Measurements from ENCODE around the gene PARP15. TPM values are rescaled to one million over a fixed set of nuclear protein-coding genes. Genes with fewer than 3 reads are reported as not detected.

PARP15 gene
- total and polyA plus RNA-seq, 2 experiments from 2014 or later, result 0.58 to 0.63 TPM

- no peak overlapping the region for H2AFZ ChIP-seq
- no peaks in the 10 kb centered on the region for H3K27me3 ChIP-seq
- DNase-seq (ENCODE audit: low spot score), result no peak
- no peaks in the 10 kb centered on the region for H3K79me2 ChIP-seq
- no peaks in the 10 kb centered on the region for H3K9me2 ChIP-seq (replicated peaks; ENCODE audit: insufficient read depth)
- no peaks in the 10 kb centered on the region for H4K20me1 ChIP-seq (ENCODE audit: insufficient read depth, poor library complexity, severe bottlenecking)
- H3K4me1 ChIP-seq (ENCODE audit: insufficient read depth), result no peaks in the 10 kb centered on the region
- no peak overlapping the region for H3K27ac ChIP-seq
- no peaks in the 10 kb centered on the region for H3K9me3 ChIP-seq (ENCODE audit: low read depth)
- WGBS (ENCODE audit: low lambda C conversion rate, missing lambda C conversion rate), result 90% methylated on average over 1 of the region's 1 CpG
- no peak overlapping the region for H3K4me3 ChIP-seq
- no peak overlapping the region for H3K4me2 ChIP-seq
- no peaks in the 10 kb centered on the region for H3K36me3 ChIP-seq (replicated peaks; ENCODE audit: insufficient read depth, low read depth)
- TF ChIP-seq EZH2 (IDR thresholded peaks at IDR 0.05; ENCODE audit: borderline replicate concordance), result no peak
- TF ChIP-seq CTCF (IDR thresholded peaks at IDR 0.05; ENCODE audit: poor library complexity), result no peak
- TF ChIP-seq EZH2phosphoT487 (IDR thresholded peaks at IDR 0.05; ENCODE audit: low read depth, severe bottlenecking, unreplicated experiment), result no peak
Measured at GRCh38 chr3:122608916-122609315, 31.5 kb downstream of the PARP15 start.

GRCh38 chr3:122609798-122610559, 32.5 kb downstream of the PARP15 start:
- DNase-seq (ENCODE audit: low spot score), result no peak
- Histone ChIP-seq H3K36me3 (replicated peaks; ENCODE audit: insufficient read depth, low read depth) (no peaks in the 10 kb centered on the region), H4K20me1 (ENCODE audit: insufficient read depth, poor library complexity, severe bottlenecking) (no peaks in the 10 kb centered on the region), H3K79me2 (no peaks in the 10 kb centered on the region), H3K27ac (peak overlapping the region; percentile 33), H3K27me3 (no peaks in the 10 kb centered on the region), H3K9me2 (replicated peaks; ENCODE audit: insufficient read depth) (no peaks in the 10 kb centered on the region), H3K4me2 (no peak overlapping the region), H3K9me3 (ENCODE audit: low read depth) (no peaks in the 10 kb centered on the region), H3K4me3 (no peak overlapping the region), H3K4me1 (ENCODE audit: insufficient read depth) (no peaks in the 10 kb centered on the region), H2AFZ (no peak overlapping the region)
- WGBS (ENCODE audit: low lambda C conversion rate, missing lambda C conversion rate), result 88% methylated on average over 7 of the region's 7 CpGs
- TF ChIP-seq CTCF (IDR thresholded peaks at IDR 0.05; ENCODE audit: poor library complexity) (no peak), EZH2phosphoT487 (IDR thresholded peaks at IDR 0.05; ENCODE audit: low read depth, severe bottlenecking, unreplicated experiment) (no peak), EZH2 (IDR thresholded peaks at IDR 0.05; ENCODE audit: borderline replicate concordance) (no peak)

GRCh38 chr3:122612696-122613095, 35.2 kb downstream of the PARP15 start:
- WGBS (ENCODE audit: low lambda C conversion rate, missing lambda C conversion rate), result 95% methylated on average over 5 of the region's 5 CpGs
- H3K9me2 ChIP-seq (replicated peaks; ENCODE audit: insufficient read depth), result no peaks in the 10 kb centered on the region
- no peak overlapping the region for H3K4me2 ChIP-seq
- TF ChIP-seq EZH2phosphoT487 (IDR thresholded peaks at IDR 0.05; ENCODE audit: low read depth, severe bottlenecking, unreplicated experiment) (no peak), CTCF (IDR thresholded peaks at IDR 0.05; ENCODE audit: poor library complexity) (no peak), EZH2 (IDR thresholded peaks at IDR 0.05; ENCODE audit: borderline replicate concordance) (no peak)
- no peaks in the 10 kb centered on the region for H3K36me3 ChIP-seq (replicated peaks; ENCODE audit: insufficient read depth, low read depth)
- no peaks in the 10 kb centered on the region for H3K27me3 ChIP-seq
- H3K27ac ChIP-seq, result no peak overlapping the region
- no peak overlapping the region for H2AFZ ChIP-seq
- no peaks in the 10 kb centered on the region for H3K9me3 ChIP-seq (ENCODE audit: low read depth)
- H3K4me3 ChIP-seq, result no peak overlapping the region
- H3K79me2 ChIP-seq, result no peaks in the 10 kb centered on the region
- no peaks in the 10 kb centered on the region for H3K4me1 ChIP-seq (ENCODE audit: insufficient read depth)
- no peak for DNase-seq (ENCODE audit: low spot score)
- no peaks in the 10 kb centered on the region for H4K20me1 ChIP-seq (ENCODE audit: insufficient read depth, poor library complexity, severe bottlenecking)
